HG03159 (cell line): ENCODE results near the gene DROSHA.

Source experiments
- ATAC-seq: cut with Tn5 transposase; IDR thresholded peaks from one replicate; pipeline ENCODE4 v1.9.1; 2021; ENCODE audit warnings: mild to moderate bottlenecking, moderate library complexity; ENCODE audit not compliant: unreplicated experiment

The DROSHA gene

DNA sequence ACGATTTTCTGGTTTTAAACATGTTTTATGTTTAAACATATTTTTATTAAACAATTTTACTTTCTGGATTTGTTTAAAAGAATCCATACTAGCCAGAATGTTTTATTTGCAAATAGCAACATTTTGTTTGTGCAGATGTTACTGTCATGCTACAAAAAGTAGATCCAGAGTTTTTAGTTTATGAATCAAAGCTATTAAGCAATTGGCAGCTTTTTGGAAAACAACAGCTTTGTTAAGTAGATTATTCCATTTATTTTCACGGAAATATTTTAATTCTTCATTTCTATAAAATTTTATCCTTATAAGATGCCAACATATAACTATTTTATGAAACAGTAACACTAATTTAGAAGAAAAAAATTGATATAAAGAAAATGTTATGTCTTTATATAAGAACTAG, 60.9 kb downstream of the DROSHA start:
- no peak for ATAC-seq

DNA sequence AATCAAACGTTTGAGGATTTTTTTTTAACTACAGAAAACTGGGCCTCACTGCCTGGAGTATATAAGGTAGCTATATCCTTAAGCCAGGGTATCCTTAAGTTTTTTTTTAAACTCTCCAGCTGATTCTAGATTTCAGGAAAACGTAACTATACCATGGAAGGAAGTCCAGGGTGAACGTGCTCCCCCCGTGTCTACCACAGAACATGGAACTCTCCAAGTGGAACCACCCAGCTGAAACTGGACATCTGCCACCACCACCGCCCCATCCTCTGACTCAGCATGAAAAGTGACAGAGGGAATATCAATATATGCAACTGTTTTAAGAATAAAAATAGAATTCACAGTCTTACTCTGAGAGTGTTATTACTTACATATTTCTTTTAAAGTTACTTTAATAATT, 61.3 kb downstream of the DROSHA start:
- ATAC-seq, result no peak

- ATAC-seq, result no peak
Observed at GRCh38 chr5:31469886-31470285, 62.0 kb downstream of the DROSHA start.

- ATAC-seq, result no peak
Observed at GRCh38 chr5:31469466-31469865, 62.4 kb downstream of the DROSHA start.

DNA sequence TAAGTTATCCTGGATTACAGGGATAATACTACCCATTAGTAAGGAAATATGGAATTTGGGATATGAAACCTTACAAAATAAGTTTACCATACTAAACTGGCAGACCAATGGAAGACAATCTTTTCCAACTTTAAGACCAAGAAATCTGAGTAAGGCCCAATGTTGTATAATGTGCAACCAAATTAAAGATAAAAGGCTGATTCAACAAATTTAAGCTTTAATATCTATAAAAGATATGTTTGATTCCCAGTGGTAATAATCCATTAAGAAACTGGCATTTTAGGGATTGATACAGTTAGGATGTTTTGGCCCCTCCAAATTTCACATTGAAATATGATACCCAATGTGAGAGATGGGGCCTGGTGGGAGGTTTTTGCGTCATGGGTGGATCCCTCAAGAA, 66.6 kb downstream of the DROSHA start:
- no peak for ATAC-seq

DNA sequence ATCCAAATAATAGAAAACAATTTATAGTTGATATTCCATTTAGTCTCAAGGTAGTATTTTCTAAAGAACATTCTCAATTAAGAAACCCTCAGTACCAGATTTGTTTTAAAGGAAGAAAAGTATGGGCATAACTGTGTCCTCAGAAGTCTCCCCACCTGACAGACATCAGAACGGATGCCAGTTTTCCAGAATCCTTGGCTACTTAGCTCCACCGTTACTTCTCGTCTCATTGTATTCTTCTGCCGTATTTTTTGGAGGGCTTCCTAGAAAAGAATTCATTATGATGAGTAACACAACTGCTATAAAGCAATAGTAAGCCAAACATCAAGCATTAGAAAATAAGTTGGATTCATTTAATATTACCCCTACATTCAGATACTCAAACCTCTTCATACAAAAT, 67.8 kb downstream of the DROSHA start:
- ATAC-seq, result no peak

DNA sequence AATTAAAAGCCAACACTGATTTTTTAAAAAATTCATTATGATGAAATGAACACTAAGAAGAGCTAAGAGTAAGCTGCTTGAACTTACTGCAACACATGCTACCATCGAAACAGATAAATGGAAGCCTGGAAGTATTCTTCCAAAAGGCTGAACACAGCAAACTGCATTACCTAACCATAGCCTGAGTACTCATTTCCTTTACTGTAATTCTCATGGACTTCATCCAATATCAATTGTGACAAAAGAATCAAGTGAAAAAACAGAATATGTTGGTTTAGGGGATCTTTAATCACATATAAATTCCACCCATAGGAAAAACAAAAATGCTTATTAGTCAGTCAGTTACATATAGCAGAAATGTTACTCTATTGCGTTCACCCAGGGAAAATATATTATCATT, 68.5 kb downstream of the DROSHA start:
- ATAC-seq, result no peak

- ATAC-seq, result no peak
Observed at GRCh38 chr5:31459594-31459993, 72.3 kb downstream of the DROSHA start.

DNA sequence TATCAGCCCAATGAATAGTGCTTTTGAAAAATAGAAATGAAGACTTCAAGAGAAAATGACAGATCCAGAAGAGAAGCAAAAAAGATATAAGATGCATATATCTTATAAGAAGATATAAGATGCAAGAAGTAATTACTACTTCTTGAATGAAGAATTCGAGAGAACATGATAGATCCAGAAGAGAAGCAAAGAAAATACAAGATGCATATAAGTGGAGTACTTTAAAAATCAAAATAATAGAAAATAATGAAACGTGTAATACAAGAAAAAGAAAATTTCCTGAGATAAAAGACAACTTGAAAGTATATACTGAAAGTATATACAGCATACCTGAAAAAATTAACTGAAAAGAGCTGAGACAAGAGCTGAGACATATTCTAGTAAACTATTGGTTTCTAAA, 76.7 kb downstream of the DROSHA start:
- no peak for ATAC-seq

DNA sequence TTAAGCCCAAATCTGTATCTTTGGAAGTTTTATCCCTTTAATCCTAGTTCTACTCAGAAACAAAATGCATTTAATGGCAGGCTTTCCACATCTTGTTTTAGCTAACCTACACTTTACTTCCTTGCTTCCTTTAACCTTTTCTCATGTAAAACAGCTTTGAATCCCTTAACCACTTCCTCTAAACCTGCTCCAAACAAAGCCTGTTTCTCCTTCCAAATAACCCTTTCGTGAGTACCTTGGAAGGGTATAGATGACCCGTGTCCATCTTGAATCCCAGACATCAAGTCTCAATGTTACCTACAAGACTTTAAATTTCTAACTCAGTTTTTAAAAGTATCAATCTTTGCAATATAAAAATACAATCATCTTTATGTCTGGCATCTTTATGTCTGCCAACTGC, 78.4 kb downstream of the DROSHA start:
- no peak for ATAC-seq

DNA sequence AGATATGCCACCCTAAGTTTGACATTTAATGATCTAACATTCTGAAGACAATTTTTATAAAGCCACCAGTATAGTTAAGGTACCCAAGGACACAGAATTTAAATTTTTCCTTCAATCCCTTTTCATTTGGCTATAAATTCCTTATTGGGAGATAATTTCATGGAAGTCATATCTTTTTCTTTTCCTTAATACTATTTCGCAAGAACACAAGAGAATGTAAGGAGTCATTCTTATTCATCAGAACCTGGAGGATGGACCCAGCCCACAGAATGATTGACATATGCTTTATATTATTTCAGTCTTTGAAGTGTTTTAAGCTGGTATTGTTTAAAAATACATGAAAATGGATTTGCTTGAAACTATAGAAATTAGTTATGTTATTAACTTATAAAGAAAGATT, 79.6 kb downstream of the DROSHA start:
- no peak for ATAC-seq

GRCh38 chr5:31449962-31450361, 81.9 kb downstream of the DROSHA start:
- ATAC-seq, result no peak

- ATAC-seq, result no peak
Observed at GRCh38 chr5:31449174-31449573, 82.7 kb downstream of the DROSHA start.

GRCh38 chr5:31445041-31445600, 86.8 kb downstream of the DROSHA start:
- no peak for ATAC-seq

- ATAC-seq, result no peak
Observed at GRCh38 chr5:31443572-31443971, 88.3 kb downstream of the DROSHA start.

DNA sequence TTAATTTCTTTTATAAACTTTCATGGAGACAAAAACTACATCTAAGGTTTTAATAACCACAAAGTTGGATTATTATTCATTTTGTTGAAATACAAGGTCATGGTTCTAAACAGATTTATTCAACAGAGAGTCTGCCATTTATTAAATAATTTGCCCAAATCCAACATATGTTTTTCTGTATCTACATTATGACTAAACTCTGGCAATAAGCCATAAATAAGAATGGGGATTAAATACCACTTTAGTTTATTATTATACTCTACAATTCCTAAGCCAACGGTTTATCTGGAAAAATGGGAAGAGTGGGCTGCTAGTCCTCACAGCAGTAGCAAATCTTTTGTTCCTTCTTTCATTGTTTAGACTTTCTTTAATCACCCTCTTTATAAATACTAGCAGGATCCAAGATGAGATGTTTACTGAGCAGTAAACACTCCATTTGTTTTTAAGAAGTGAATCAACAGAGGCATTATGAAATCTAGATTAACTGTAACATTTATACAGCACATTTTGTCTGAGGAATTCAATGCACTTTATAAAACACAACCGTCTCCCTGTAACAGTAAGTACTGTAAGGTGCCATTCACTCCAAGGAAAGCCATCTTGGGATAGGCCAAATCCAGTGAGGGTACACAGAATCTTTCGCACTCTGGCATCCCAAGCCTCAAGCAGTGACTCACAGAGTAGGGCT, 89.7 kb downstream of the DROSHA start:
- ATAC-seq, result no peak

GRCh38 chr5:31436851-31437250, 95.0 kb downstream of the DROSHA start:
- no peak for ATAC-seq

DNA sequence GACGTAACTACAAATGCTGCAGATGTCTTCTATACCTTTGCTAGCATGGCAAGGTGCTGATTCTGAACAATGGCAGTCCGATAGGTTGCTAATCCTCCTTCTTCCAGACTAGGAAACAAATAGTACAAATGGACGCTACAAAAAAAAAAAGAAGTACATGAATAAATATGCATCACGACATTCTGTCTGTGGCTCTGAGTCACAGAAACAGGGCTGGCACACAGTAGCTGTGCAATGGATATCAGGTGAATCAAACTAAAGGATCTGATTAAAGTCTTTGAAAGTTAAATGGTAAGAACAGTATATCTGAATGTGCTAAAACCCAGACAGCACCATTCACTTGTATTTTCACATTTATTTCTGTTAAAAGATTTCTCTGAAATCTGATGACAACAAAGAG, 96.2 kb downstream of the DROSHA start:
- ATAC-seq, result no peak

DNA sequence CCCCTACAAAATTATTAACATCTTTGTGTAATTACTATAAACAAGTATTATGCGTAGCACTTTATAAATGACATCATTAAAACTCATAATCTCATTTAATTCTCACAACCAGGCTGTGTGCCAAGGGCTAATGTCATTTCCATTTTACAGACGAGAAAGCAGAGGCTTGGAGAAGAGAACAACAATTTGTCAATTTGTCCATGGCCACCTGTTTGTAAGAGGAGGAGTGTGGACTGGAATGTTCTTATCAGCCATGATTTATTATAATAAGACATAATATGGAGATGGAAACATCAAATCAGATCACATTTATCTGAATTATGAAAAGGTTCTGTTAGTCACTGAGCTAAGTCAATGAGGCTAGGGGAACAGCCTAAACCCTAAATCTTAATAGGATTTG, 97.0 kb downstream of the DROSHA start:
- ATAC-seq, result no peak

DNA sequence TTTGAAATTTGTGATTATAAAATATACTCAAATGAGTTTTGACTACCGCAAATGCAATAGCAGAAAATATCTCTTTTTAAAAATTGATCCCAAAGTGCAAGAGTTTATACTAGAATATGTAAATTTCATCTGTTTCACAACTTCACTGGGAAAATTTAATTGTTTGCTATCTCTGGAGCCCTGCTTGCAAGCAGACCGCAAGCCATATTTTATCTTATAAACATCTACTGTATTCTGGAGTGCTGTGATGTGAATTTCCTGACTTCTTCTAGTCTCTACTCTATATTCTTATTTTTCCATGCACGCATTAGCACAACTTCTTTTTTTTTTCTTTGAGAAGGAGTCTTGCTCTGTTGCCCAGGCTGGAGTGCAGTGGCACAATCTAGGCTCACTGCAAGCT, 98.7 kb downstream of the DROSHA start:
- no peak for ATAC-seq

- no peak for ATAC-seq
Observed at GRCh38 chr5:31427724-31428309, 104.1 kb downstream of the DROSHA start.

DNA sequence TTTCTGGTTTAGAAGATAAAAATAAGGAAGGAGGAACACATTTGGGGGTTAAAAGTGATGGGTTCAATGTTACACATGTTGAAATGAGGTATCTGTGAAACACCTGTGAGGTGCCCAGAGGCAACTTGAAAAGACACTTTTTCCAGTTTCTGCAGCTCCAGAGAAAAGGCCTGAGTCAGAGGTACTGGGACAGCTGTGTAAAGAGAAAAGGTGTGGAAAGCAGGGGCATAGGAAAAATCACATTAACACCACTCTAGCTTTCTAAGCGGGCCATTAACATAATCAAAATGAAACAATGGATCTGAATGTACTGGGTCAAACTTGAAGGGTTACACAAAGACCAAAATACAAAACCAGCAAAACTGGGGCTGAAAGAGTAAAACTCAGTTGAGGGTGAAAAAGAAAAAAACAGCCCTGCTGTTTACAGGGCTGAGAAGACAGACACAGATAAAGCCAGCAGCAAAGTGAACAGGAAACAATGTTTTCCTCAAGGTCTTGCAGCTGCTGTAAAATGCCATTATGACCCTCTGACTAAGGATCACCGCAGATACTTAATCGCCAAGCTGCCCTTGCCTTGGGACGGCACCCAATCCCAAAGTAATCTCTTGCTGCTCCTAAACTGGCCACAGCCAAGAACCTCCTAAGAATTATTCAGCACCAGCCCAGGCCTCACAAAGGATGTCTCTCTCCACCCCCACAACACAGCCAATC, 104.7 kb downstream of the DROSHA start:
- ATAC-seq, result no peak
